Lung (tissue), 12 donors: Measurements from ENCODE around the gene GCNA. TPM values are rescaled to one million over a fixed set of nuclear protein-coding genes. Genes with fewer than 3 reads are reported as not detected.

Source experiments
- ATAC-seq: fragments of 200-7000 bp; cut with Tn5 transposase; one replicate; pipeline ENCODE4 v1.9.1; 2020; ENCODE audit warnings: moderate number of reproducible peaks; ENCODE audit not compliant: insufficient read depth, low FRiP score
- DNase-seq, 3 donors: peaks; one replicate each; pipeline ENCODE4 v3.0.0-alpha.2; 2013 to 2017
- H3K27ac ChIP-seq, 2 donors: one replicate each; pipeline ENCODE4 v1.5.1; 2013; ENCODE audit warnings: mild to moderate bottlenecking in 2 of 2, moderate library complexity in 2 of 2, control low read depth in 1 of 2, inconsistent platforms in 1 of 2, low read depth in 1 of 2, low read length in 1 of 2
- H3K27me3 ChIP-seq, 3 donors: one replicate each; pipeline ENCODE4 v1.5.1; 2013; ENCODE audit warnings: low read length in 2 of 3; ENCODE audit not compliant: control insufficient read depth in 3 of 3, insufficient read depth in 3 of 3
- H3K36me3 ChIP-seq, 4 donors: one replicate each; pipeline ENCODE4 v1.5.1; 2013; ENCODE audit warnings: low read length in 4 of 4, mild to moderate bottlenecking in 1 of 4, moderate library complexity in 1 of 4; ENCODE audit not compliant: control insufficient read depth in 4 of 4, insufficient read depth in 4 of 4
- H3K4me1 ChIP-seq, 5 donors: one replicate each; pipeline ENCODE4 v1.5.1; 2013; ENCODE audit warnings: low read length in 5 of 5, mild to moderate bottlenecking in 2 of 5, moderate library complexity in 1 of 5; ENCODE audit not compliant: control insufficient read depth in 5 of 5, insufficient read depth in 5 of 5
- H3K4me3 ChIP-seq: one replicate; pipeline ENCODE4 v1.5.1; 2013; ENCODE audit warnings: mild to moderate bottlenecking, control low read depth, moderate library complexity
- H3K9ac ChIP-seq, 2 donors: one replicate each; pipeline ENCODE4 v1.5.1; 2013; ENCODE audit warnings: low read length in 2 of 2, control low read depth in 1 of 2; ENCODE audit not compliant: insufficient read depth in 1 of 2
- H3K9me3 ChIP-seq, 4 donors: one replicate each; pipeline ENCODE4 v1.5.1; 2013; ENCODE audit warnings: low read length in 3 of 4, mild to moderate bottlenecking in 1 of 4, moderate library complexity in 1 of 4; ENCODE audit not compliant: control insufficient read depth in 4 of 4, insufficient read depth in 3 of 4
- WGBS, 2 donors: extraction: QIAGEN DNeasy Blood & Tissue Kit; methylation state at CpG; one replicate each; pipeline ENCODE4 v1.1.7; 2013; 5-methylcytosine and 5-hydroxymethylcytosine counted together
- polyA plus RNA-seq, 2 donors: library from polyadenylated mRNA; stranded (reverse); fragments of 200-250 nt; gene quantifications; one replicate each; pipeline ENCODE4 v1.2.1, GENCODE V29; 2013
- total RNA-seq, 2 donors: library from RNA; depleted of rRNA in 1 of 2; stranded (reverse); fragments of >200 nt in 1 of 2; gene quantifications; one replicate each; pipeline ENCODE4 v1.2.1, GENCODE V29; 2014 to 2021
- TF ChIP-seq, protein P1 (sequence below): IDR thresholded peaks from 2 replicates; pipeline ENCODE4 v1.5.1; 2012; ENCODE audit warnings: mild to moderate bottlenecking; ENCODE audit errors: control extremely low read depth, extremely low read depth
- donor health status: control.
- donor health status: control.
- donor health status: Bipolar disorder and iron deficiency.
- donor health status: healthy.
- donor health status: DM: yes; HTN: yes; CAD: no.

The GCNA gene
- total and polyA plus RNA-seq, 4 donors, result 0.92 to 3.7 (median 1.8) TPM

DNA sequence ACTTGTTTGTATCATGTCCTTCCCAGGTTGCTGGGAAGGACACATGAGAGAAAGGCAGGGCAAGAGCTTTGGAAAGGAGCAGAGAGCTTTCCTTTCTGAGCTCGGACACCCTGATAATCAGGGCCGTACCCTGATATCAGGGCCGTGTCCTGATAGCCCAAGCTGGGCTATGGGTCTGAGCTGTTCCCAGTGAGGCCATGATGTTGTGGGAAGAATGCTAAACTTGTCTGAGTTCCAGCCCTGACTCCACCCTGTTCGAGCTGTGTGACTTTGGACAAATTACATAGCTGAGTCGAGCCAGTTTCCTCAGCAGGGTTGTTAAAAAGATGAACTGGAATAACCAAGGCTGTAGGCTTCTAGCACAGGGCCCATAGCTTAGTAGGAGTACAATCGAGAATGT is 43.4 kb downstream of the GCNA start:
- H3K9ac ChIP-seq, result no peak overlapping the region
- TF ChIP-seq, protein P1, sequence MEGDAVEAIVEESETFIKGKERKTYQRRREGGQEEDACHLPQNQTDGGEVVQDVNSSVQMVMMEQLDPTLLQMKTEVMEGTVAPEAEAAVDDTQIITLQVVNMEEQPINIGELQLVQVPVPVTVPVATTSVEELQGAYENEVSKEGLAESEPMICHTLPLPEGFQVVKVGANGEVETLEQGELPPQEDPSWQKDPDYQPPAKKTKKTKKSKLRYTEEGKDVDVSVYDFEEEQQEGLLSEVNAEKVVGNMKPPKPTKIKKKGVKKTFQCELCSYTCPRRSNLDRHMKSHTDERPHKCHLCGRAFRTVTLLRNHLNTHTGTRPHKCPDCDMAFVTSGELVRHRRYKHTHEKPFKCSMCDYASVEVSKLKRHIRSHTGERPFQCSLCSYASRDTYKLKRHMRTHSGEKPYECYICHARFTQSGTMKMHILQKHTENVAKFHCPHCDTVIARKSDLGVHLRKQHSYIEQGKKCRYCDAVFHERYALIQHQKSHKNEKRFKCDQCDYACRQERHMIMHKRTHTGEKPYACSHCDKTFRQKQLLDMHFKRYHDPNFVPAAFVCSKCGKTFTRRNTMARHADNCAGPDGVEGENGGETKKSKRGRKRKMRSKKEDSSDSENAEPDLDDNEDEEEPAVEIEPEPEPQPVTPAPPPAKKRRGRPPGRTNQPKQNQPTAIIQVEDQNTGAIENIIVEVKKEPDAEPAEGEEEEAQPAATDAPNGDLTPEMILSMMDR, result no peak
- H3K27ac ChIP-seq, result peak overlapping the region in 1 of 2 donors; percentile 32
- no peak overlapping the region for H3K4me3 ChIP-seq
- ATAC-seq (no peak), DNase-seq (no peak)
- no peaks in the 10 kb centered on the region for H3K36me3 ChIP-seq
- WGBS, 2 donors, result 61 to 77% methylated on average over 6 of the region's 6 CpGs
- H3K9me3 ChIP-seq, result peaks cover 0 to 2% (median 0%) of the 10 kb centered on the region in 4 donors
- no peaks in the 10 kb centered on the region for H3K27me3 ChIP-seq
- peaks cover 0 to 9% (median 6%) of the 10 kb centered on the region in 5 donors for H3K4me1 ChIP-seq

DNA sequence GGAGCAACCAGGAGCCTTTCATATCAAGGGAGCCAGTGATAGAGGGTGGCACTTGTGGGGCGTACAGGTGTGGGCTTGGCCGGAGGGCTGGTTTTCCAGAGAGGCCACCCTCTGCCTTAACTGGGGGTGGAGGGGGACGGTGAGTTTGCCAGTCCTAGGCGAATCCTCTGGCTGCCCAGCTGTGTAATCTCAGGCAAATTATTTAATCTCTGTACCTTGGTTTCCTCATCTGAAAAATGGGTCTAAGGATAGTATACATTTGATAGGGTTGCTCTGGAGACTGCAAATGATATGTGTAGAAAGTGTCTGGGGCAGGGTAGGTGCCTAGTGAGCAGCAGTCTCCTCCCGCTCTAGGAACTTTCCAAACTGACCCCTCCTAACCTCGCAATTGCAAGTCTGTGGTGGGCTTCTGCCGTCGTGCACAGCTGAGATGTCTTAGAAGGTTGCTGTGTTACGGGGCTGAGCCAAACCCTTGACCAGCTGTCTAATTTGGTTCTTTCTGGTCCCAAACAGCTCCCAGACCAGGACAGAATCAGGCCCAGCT is 43.9 kb downstream of the GCNA start:
- DNase-seq (peak in 1 of 3 donors; percentile 23), ATAC-seq (no peak)
- 86 to 92% methylated on average over 9 of the region's 9 CpGs for WGBS, 2 donors
- H3K9me3 ChIP-seq, result peaks cover 0 to 1% (median 0%) of the 10 kb centered on the region in 4 donors
- peak overlapping the region in 1 of 2 donors; percentile 59 for H3K27ac ChIP-seq
- no peaks in the 10 kb centered on the region for H3K36me3 ChIP-seq
- no peaks in the 10 kb centered on the region for H3K27me3 ChIP-seq
- TF ChIP-seq, protein P1, result no peak
- peaks cover 0 to 12% (median 6%) of the 10 kb centered on the region in 5 donors for H3K4me1 ChIP-seq
- H3K4me3 ChIP-seq, result no peak overlapping the region
- H3K9ac ChIP-seq, result no peak overlapping the region

GRCh38 chrX:71622576-71623450 is 44.6 kb downstream of the GCNA start:
- DNase-seq (peak; percentile 86 to 92 (median 89)), ATAC-seq (peak; percentile 86)
- Histone ChIP-seq H3K27ac (peak overlapping the region in 1 of 2 donors; percentile 59), H3K4me3 (no peak overlapping the region), H3K9me3 (peaks cover 0 to 1% (median 0%) of the 10 kb centered on the region in 4 donors), H3K9ac (no peak overlapping the region), H3K36me3 (no peaks in the 10 kb centered on the region), H3K27me3 (no peaks in the 10 kb centered on the region), H3K4me1 (peaks cover 0 to 10% (median 6%) of the 10 kb centered on the region in 5 donors)
- WGBS, 2 donors, result 23 to 29% methylated on average over 13 of the region's 13 CpGs
- TF ChIP-seq, protein P1, result no peak
